HG02759 (cell line): ENCODE results near the gene ADGRG1.

ENCODE experiments used
- ATAC-seq: cut with Tn5 transposase; IDR thresholded peaks from one replicate; pipeline ENCODE4 v1.9.1; 2021; ENCODE audit warnings: mild to moderate bottlenecking, moderate library complexity; ENCODE audit not compliant: unreplicated experiment

Gene ADGRG1

GRCh38 chr16:57714047-57714446 lies 85.6 kb downstream of the ADGRG1 start:
- no peak for ATAC-seq
